Coronary artery (tissue), 2 donors: ENCODE measurements around the gene HEPACAM.

Experiments used
- DNase-seq: peaks from one replicate; pipeline ENCODE4 v3.0.0-alpha.2; 2017; ENCODE audit warnings: low spot score
- H3K27ac ChIP-seq, 2 donors: fragments of 200-600 bp; sonication (generic); one replicate each; pipeline ENCODE4 v1.5.1; 2016 to 2019
- H3K4me3 ChIP-seq: fragments of 200-600 bp; sonication (generic); 2 replicates; pipeline ENCODE4 v1.5.1; 2016; ENCODE audit warnings: mild to moderate bottlenecking, moderate library complexity
- TF ChIP-seq, protein P1 (sequence below): fragments of 200-600 bp; sonication (generic); IDR thresholded peaks from one replicate; pipeline ENCODE4 v1.5.1; 2019; ENCODE audit warnings: antibody characterized with exemption

The HEPACAM gene

DNA sequence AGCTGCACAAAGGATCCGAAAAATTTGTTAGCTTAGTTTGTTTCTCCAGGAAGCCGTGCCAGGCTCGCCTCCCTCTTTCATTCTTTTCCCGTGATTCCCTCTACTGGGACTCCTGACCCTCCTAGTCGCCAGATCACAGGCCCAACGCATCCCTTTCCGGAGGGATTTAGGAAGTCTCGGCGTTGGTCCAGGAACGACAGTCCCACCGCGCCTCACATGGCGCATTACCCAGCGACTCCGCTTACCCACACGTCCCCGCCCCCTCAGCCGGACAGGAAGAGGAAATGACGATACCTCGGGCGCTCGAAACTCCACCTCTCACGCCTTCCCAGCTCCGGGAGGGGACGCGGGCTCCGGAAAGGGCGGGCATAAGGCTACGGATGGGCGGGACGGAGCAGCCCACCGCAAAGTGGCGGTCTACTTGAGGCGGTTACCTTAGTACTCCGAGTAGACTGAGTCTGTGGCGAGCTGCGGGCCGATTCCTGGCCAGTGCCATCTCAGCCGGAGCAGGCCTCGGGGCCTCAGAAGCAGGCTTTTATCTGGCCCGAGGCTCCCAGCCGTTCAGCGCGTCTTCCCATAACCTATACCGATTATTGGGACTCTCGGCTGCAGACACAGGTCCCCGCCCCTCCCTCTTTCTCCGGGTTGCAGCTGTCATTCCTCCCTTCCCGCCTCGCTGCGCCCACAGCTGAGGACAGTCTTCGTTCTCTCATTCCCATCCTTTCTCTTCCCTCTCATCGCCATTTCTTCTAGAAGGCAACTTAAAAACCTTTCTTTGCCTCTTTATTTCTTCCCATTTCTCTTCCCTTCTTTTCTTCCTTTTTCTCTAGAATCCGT is 18.1 kb upstream of the HEPACAM start, which contains the start of gene CCDC15:
CCDC15 (plus strand) TSS at position 450 of the 837 bp plus-strand sequence. CDS start 531 bp downstream, outside the sequence.
- DNase-seq, result peak; percentile 97
- H3K4me3 ChIP-seq, result peak within 1 kb of the TSS; percentile 81
- TF ChIP-seq, protein P1, sequence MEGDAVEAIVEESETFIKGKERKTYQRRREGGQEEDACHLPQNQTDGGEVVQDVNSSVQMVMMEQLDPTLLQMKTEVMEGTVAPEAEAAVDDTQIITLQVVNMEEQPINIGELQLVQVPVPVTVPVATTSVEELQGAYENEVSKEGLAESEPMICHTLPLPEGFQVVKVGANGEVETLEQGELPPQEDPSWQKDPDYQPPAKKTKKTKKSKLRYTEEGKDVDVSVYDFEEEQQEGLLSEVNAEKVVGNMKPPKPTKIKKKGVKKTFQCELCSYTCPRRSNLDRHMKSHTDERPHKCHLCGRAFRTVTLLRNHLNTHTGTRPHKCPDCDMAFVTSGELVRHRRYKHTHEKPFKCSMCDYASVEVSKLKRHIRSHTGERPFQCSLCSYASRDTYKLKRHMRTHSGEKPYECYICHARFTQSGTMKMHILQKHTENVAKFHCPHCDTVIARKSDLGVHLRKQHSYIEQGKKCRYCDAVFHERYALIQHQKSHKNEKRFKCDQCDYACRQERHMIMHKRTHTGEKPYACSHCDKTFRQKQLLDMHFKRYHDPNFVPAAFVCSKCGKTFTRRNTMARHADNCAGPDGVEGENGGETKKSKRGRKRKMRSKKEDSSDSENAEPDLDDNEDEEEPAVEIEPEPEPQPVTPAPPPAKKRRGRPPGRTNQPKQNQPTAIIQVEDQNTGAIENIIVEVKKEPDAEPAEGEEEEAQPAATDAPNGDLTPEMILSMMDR, result no peak
- H3K27ac ChIP-seq, result peak within 1 kb of the TSS; percentile 65 to 80

DNA sequence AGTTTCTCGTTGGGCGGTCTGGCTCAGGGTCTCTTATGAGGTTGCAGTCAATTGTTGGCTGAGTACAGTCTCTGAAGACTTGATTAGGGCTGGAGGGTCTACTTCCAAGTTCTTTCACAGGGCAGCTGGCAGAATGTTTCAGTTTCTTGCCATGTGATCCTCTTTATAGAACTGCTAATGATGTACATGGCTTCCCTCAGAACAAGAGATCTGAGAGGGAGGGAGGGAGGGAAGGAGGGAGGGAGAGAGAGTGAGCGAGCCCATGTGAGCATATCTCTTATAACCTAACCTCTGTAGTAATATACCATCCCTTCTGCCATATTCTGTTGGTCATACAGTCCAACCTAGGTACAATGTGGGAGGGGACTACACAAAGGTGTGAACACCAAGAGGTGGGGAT is 15.5 kb upstream of the HEPACAM start:
- H3K4me3 ChIP-seq, result no peak overlapping the region
- TF ChIP-seq, protein P1, result no peak
- no peak overlapping the region for H3K27ac ChIP-seq
- DNase-seq, result no peak

DNA sequence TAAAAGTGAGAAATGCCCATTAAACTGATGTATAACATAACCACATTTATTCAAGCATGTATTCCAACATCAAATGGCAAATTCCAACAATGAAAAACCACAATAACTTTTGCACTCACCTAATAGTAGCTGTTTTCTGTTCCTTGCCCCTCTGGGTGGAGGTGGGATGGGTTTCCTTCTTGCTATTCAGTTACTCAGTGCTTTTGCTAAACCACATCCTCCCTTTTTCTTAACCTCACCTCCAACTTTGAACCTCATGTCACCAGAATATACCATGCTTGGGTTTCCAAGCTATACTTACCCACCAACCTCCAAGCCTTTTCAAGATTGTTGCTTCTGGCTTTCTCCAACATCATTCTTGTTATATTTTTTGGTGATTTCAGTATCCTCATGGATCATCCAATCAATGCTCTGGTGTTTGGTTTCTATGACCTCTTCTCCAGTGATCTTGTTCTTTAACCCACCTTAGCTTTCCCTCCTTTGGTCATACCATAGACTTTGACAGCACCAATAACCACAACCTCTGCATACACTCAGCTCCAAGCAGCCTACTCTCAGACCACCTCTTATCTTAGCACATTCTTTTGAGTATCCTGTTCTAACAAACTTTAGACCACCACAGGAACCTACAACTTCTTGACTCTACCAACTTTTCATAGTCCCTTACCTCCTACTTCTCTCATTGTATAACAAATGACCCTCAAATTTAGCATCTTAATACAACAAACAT is 14.9 kb upstream of the HEPACAM start:
- TF ChIP-seq, protein P1, result no peak
- Histone ChIP-seq H3K27ac (no peak overlapping the region), H3K4me3 (no peak overlapping the region)
- no peak for DNase-seq

DNA sequence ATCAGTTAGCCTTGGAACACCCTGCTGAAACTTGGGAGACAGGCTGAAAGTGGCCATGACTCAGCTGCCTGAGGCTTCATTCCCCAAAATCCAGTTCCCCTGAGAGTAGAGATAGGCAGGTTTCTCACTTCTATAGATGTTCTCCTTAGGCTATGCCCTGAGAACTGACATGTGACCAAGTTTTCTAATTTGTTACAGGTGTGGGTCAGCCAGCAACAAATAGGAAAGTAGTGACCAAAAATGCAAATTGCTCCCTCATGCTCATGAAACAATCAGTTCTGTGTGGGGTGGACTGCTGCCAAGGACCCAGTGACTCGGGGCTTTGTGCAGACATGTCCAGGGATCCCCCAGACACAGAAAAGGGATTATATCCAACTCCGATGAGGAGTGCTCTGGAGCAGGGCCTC is 10.9 kb upstream of the HEPACAM start:
- H3K27ac ChIP-seq, result no peak overlapping the region
- DNase-seq, result no peak
- TF ChIP-seq, protein P1, result no peak
- no peak overlapping the region for H3K4me3 ChIP-seq

DNA sequence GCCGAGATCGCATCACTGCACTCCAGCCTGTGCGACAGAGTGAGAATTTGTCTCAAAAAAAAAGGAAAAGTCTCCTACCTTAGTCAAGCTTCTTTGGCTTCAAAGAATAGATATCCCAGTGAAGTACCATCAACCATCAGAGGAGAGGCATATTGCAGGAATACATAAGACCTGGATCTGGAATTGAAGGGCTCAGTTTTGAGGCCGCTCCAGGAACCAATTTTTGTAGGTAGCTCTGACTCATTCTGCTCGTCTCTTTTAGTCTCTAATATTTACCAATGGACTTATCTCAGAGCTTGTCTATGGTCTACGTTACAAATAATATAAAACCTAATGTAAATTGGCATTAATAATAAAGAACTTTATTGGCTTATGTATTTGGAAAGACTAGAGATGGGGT is 10.0 kb upstream of the HEPACAM start:
- H3K4me3 ChIP-seq, result no peak overlapping the region
- TF ChIP-seq, protein P1, result no peak
- no peak for DNase-seq
- no peak overlapping the region for H3K27ac ChIP-seq

DNA sequence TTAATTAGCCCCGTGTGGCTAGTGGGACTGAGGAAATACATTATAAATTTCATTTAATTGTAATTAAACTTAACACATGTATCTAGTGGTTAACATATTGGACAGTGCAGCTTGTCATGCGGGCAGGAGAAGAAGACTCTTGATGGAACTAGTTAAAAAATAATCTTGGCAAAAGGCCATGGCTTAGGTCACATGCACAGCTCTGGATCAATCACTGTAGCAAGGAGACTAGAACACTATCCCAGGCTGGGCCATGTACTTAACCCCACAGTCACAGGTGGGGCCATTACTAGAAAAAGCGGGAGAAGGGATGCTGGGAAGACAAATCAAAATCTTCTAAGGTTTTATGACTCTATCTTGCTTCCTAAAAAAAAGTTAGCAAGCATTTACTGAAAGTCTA is 8.7 kb upstream of the HEPACAM start:
- no peak overlapping the region for H3K27ac ChIP-seq
- H3K4me3 ChIP-seq, result no peak overlapping the region
- TF ChIP-seq, protein P1, result no peak
- DNase-seq, result no peak
